ENCODE measurements around the gene SRSF3.
"Not testable (repeated sequence)": the region's sequence is repeated elsewhere in the genome, so short reads cannot be mapped to it uniquely, and the experiment has no call there.

SRSF3 gene

DNA sequence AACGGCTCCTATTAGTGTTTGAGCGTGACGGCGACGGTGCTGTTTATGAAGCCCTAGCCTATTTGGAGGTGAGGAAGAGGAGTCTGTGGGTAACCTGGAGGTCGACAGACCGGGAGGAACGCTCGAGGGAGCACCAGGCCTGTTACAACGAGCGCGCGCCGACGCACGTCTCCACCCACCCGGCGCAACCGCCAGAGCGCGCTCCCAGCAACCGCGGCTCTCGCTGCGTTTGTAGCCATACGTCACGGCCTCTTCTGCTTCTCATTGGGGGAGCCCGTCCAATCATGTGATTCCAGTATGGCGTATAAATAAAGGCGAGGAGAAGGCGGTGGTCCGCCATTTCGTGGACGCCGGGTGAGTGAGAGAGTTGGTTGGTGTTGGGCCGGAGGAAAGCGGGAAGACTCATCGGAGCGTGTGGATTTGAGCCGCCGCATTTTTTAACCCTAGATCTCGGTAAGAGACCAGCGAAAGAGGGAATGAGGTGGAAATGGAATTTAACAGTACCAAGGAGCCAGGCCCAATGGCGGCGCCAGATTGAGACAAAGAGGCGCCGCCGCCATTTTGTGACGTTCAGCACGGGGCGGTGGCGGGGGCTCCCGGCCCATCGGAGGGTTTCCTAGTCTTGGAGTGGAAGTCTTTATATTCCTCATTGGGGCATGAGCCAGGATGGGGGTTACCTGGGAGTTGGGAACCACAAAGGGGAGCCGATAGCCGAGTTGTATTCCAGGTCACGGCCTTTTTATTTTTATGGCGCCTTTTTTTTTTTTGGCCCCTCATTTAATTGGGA is at the start of gene SRSF3:
Gene SRSF3 (plus strand): TSS at position 334 of the 787 bp plus-strand sequence. CDS start 2,401 bp downstream, outside the sequence.
- peak; percentile 98 for DNase-seq

DNA sequence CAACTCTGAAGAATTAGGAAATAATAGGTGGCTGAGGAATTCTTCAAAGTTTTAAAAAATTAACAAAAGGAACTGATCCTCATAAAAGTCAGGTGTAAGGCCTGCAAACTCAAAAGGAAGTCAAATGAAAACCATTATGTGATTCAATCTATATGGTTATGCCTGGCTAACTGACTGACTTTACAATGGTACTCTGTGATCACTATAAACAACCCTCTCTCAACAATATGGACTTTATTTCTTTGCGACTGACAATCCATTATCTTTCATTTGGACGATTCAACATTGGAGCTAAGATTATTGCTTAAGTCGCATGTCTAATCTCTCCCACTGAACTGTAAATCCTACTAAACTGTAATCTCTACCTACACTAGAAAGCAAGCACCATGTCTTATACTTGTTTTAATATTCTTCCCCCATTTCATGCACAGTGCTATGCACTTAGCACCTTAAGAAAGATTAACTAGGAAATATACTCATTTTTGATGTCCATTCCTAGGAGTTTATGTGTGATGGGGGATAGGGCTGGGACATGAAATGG is 48.3 kb upstream of the SRSF3 start:
- DNase-seq: no peak

GRCh38 chr6:36546308-36546919 is 47.7 kb upstream of the SRSF3 start:
- peak; percentile 52 for DNase-seq

GRCh38 chr6:36546920-36547645 is 47.1 kb upstream of the SRSF3 start, which contains the start of gene STK38:
STK38 (minus strand) TSS chr6:36547479; CDS start chr6:36540202, 7,277 bp downstream.
- DNase-seq: peak; percentile 96

- no peak for DNase-seq
Observed at GRCh38 chr6:36547646-36548400, 46.3 kb upstream of the SRSF3 start.

- DNase-seq: no peak
Observed at GRCh38 chr6:36548401-36548743, 45.8 kb upstream of the SRSF3 start.

GRCh38 chr6:36550473-36551000 is 43.6 kb upstream of the SRSF3 start:
- no peak for DNase-seq

GRCh38 chr6:36555750-36556252 is 38.4 kb upstream of the SRSF3 start:
- no peak for DNase-seq

GRCh38 chr6:36556281-36556680 is 37.9 kb upstream of the SRSF3 start:
- no peak for DNase-seq

DNA sequence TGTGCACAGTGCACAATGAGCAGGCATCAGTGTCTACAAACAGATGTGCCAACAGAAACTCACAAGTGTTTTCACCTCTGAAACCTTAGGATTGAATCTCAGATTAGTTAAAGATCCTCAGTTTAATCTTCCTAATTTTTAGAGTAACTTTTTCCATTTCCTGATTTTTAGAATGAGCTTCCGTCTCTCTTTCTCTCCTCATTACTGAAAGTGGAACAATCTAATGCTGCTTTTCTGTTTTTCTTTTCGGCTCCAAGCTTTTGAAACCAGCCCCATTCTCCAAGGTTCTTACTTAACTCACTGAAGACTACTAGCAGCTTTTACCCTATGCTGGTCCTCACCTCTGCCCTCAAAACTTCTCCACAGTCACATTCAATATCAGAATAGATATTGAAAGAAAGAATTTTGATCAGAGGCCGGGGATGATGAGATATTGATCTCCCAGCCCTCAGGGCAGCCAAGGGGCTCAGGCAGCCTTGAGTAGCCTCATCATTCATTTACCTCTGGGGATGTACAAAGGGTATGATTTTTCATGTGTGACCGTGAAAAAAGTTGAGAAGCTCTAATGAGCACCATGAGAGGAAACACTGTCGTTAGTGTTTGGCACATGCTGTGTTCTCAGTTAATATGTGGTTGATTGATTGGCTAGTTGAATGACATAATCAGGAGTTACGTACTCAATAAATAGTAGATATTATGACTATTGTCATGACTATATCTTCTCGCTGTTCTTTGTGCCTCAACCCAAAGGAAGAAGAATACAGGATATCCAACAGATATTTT is 35.0 kb upstream of the SRSF3 start:
- no peak for DNase-seq

- no peak for DNase-seq
Observed at GRCh38 chr6:36560822-36561221, 33.3 kb upstream of the SRSF3 start.

DNA sequence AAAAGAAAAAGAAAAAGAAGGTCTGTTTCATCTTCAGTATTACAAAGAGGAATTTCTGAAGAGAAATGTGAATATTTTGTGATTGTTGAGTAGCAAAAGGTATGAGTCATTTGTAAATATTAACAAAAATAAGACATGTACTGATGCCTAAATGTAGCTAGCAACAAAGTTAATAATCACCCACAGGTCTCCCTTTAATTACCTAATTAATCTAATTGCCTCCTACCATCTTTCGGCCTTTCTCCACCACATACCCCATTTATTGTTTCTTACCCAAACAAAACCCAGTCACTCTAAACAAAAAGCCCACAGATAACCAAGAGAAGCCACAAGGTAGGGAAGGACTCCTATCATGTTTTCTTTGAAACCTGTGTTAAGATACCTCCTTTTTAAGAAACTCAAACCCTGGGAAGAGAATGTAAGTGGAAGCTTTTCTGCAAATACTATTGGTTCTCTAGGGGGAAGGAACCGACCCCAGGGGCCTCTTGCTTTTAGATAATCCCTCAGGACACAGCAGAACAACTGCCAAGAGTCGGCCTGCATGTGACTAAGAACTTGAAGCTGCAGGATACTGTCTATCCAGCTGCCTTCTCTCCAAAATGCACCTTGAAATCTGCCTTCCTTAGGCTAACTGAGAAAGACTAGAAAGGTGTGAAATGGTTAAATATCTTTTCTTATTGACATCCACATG is 30.8 kb upstream of the SRSF3 start:
- no peak for DNase-seq

DNA sequence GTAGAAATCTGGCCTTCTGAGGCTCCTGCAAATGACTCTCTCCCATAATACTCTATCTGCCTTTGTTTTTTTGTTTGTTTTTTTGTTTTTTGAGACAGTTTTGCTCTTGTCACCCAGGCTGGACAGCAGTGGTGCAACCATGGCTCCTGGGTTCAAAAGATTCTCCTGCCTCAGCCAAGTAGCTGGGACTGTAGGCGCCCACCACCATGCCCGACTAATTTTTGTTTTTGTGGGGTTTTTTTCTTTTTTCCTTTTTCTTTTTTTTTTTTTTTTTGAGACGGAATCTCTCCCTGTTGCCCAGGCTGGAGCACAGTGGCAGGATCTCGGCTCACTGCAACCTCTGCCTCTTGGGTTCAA is 30.3 kb upstream of the SRSF3 start:
- DNase-seq: no peak

- no peak for DNase-seq
Observed at GRCh38 chr6:36566418-36566905, 27.7 kb upstream of the SRSF3 start.

- no peak for DNase-seq
Observed at GRCh38 chr6:36570264-36570663, 23.9 kb upstream of the SRSF3 start.

- DNase-seq: no peak
Observed at GRCh38 chr6:36571122-36572043, 22.8 kb upstream of the SRSF3 start.

- not testable (repeated sequence) for DNase-seq
Observed at GRCh38 chr6:36572353-36573311, 21.5 kb upstream of the SRSF3 start.

GRCh38 chr6:36574679-36575078 is 19.5 kb upstream of the SRSF3 start:
- DNase-seq: no peak
